ENCODE measurements around the gene WNT7B.

WNT7B gene

DNA sequence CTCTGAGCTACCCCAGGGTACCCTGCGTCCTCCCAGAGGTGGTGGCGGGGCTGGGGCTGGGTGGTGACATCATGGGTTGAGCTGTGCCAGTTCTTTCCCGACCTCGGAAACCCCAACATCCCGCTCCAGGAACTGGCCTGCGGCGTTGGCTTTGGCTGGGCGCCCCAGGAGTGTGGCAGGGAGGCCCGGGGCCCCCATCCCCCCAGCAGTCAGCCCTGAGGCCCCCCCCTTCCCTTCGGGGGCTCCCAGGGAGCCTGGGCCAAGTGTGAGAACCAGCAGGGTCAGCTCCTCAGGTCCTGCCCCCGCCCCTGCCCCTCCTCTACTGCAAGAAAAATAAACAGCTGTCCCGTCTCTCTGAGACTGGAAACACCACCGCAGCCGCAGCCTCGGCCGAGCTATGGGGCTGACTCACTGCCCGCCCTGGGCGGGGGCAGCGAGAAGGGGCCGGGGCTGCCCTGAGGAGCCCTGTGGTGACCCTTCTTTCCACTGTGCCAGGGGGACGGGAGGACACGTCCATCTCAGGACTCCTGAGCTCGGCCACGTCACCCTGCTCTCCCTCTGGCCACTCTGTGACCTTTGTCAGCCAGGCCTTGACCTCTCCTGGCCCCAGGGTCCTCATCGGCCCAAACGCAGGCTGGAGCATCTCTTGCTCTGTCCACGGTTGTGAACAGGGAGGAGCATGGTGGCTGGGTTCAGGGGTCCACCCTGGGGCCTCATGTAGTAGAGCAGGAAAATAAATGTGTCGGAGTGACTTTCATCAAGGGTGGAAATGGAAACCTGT, 73.4 kb downstream of the WNT7B start:
- DNase-seq = no peak

DNA sequence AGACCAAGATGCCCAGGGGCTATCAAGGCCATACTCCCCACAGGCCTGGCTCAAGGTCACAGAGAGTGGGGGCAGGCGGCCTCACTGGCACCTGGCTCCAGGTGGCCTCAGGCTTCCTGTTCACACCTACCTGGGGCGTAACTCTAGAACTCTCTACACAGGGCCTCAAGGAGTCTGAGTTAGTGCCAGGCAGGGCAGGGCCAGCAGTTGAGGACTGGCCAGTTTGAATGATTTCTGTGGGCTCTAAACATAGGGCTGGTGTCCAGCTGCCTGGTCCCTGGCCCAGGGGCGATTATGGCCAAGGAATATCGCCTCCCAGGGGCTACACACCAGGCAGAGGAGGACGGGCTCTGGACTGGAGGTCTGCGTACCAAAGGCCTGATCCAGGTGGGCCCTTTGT, 79.2 kb downstream of the WNT7B start:
- no peak for DNase-seq

DNA sequence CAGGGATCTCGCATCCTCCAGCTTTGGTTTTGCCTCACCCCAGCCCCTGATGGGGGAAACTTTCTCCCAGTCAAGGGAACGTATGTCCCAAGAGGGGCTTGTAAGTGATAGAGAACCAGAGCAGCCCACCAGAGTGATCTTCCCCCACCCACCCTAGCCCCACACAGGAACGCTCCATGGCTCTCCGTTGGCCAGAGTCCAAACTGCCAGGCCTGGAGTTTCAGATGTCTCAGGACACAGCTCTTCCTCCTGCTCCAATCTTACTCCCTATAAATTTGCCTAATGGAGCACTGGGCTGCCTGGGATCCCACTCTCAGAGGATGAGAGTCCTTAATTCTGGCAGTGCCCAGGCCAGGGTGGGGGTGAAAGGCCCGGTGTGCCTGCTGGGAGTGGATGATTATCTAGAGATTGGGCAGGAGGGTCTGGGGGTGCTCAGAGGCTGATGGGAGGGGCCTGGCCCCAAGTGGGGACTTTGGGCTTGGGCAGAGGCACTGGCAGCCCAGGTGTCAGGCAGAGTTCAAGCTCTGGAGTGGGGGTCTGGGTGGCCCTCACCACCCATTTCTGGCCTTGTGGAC, 79.9 kb downstream of the WNT7B start:
- no peak for DNase-seq

DNA sequence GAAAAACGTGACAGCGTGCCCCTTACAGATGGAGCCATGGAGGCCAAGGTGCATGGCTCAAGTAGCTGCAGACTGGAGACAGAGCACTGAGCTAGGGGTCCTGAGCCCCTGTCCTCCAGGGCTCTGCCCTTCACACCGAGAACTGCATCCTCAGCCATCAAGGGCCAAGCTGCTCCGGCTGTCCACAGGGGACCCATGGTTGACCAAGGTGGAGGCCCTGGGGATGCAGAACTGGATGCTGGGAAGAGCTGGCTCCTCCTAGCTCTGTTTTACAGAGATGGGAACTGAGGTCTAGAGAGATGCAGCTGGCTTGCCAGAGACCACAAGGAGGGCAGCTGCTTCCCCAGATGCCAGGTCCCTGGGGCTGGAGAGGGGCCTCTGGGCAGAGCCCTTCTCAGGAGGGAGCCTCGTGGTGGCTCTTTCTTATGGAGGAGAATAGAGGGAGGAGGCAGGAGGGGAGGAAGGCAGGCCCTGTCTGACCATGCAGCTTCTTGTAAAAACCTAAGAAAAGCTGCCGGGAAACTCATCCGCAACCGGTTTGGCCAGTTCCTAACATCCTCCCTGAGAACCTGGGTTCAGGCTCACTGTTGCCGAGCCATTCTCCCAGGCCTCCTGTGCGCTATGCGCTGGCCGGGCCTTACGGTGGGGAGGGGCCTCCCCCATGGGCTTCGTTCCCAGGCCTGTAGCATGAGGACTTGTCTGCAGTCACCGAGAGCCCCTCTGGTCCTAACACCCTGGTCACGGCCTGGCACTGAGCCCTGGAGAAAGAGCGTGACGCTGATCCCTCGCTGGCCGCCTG, 80.6 kb downstream of the WNT7B start:
- DNase-seq = no peak

DNA sequence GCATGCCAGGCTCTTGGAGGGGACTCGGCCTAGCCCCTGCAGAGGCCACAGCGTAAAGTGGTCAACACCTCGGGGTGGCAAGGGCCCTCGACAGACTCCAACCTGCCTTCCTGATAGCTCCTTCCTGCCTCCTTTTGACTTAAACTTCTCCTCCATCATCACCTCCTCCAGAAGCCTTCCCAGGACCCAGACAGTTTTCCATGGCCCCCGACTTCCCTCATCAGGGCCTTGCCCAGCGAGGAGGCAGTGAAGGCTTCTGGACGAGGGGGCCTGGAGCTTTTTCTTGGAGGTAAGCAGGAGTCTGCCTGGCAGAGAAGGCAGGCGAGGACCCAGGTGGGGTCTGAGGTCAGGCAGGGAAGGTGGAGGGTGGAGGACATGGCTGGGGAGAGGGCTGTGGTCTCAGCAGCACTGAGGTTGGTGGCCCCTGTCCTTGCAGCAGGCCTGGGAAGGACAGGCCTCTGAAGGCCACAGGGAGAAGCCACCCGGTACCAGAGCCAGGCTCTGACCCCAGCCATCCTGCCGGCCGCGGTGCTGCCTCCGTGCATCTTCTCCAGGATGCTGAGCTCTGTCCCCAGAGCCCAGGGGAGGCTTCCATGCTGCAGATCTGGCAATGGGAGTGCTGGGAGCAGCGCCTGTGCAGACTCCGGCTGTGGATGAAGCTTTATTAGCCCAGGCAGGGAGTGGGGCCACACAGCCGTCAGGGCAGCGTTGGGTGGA, 81.4 kb downstream of the WNT7B start:
- no peak for DNase-seq

DNA sequence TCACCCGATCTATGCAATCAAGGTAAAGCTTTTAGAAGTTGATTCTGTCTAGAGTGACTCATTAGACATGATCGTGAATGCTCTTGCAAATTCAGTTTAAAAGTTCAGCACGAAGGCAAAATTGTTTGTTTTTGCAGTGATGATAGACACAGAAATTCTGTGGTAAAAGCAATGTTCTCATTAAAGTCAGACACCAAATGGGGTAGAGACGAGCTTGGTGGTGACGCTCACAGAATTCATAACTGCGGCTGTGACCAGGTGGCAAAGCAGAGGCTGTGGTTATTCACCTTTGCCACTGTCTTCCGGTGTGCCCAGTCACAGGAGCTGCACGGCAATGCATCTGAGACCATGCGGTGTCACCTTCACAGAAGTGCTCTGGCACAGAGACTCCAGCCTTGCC, 83.4 kb downstream of the WNT7B start:
- DNase-seq = no peak

DNA sequence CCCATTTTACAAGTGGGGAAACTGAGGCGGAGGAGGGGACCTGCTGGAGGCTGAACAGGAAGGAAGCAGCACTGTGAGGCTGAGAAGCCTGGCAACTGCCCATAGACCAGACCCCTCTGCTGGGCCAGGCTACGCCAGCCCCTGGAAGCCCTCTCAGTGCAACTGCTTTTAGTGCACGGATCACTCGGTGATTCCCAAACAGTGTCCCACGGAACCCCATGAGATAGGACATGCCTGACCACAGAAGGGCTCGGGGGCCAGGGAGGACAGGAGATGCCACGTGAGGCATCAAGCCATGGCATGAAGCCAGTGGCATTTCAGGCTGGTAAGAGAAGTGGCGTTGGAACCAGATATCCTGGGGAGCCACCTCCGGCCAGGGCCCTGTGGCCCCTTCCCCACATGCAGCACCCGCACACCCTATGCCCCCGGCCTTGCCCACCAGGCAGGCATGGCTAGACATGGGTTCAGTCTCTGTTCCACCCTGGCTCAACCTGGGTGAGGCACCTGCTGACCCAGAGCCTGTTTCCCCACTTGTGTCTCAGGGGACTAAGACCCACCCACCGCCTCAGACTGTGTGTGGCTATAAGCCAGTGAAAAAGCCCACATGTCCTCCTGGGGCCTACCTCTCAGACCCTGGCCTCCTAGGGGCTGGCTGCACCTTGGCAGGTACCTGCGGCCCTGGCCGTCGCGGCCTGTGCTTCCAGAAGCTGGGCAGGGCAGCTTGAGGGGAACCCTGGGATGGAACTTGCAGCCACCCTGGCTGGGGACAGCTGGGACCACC, 84.1 kb downstream of the WNT7B start:
- DNase-seq = no peak

DNA sequence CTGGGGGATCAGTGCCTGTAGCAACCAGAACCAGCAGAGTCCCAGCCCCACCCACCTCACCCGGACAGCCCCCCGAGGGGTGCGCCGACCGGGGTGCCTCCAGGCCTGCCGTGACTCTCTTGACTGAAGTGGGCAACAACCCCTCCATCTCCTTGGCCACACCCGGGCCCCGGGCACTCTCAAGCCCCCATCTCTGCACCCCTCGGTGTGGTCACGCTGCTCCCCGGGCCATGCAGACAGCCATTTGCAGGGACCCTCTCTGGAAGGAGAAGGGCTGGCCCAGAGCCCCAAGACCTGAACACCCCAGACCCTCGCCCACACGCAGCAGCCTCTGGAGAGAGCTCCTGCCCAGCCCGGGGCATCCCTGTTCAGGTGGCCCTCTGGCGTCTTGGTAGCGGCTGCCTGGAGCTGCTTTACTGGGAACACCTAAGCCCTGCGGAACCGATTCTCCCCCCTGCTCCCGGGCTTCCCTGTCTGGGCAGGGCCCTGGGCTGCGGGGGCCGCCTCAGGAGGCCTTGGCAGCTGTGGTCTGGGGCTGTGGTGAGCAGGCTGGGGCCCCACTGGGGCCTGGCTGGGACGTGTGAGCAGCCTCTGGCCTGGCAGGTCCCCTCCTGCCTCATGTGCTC, 84.9 kb downstream of the WNT7B start:
- no peak for DNase-seq

DNA sequence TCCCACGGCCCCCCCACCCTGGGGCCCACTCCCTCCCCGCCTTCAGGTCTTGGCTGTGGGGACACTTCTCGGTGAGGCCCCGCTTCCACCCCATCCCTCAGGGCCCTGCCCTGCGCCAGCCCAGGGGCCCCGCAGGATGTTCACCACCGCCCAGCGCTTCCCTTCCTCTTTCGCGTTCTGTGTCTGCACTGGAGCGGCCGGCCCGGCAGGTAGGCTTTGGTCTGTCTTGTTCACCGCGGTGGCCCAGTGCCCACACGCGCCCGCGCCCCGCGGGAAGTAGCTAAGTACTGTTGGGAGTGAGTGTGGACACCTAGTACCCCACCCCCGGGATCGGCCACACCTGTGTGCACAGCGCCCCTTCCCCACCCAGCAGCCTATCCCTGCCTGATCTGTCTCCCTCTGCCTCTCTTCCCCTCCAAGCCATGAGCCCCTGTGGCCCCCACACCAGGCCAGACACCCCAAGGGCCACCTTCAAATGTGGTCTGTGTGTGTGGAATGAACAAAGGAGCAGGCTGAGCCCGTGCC, 85.4 kb downstream of the WNT7B start:
- DNase-seq = no peak

DNA sequence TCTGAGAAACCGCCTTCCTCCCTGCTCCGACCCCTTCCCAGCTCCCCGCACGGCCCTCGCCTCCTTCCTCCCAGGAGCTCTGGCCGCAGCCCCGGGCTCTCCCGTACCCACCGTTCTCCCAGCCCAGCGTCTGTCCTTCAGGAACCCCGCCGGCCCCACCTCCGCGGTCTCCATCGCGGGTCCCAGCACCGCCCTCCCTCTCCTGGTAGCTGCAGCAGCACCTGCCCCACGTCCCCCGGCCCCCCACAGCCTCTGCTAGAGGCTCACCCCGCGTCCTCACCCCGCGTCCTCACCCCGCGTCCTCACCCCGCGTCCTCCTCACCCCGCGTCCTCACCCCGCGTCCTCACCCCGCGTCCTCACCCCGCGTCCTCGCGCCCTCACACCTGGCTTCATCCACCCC, 85.9 kb downstream of the WNT7B start:
- DNase-seq = no peak

DNA sequence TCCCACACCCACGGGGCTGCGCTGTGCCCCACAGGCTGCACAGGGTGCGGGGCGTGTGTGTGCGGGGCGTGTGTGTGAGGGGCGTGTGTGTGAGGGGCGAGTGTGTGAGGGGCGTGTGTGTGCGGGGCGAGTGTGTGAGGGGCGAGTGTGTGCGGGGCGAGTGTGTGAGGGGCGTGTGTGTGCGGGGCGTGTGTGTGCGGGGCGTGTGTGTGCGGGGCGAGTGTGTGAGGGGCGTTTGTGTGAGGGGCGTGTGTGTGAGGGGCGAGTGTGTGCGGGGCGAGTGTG, 86.7 kb downstream of the WNT7B start:
- DNase-seq = no peak

DNA sequence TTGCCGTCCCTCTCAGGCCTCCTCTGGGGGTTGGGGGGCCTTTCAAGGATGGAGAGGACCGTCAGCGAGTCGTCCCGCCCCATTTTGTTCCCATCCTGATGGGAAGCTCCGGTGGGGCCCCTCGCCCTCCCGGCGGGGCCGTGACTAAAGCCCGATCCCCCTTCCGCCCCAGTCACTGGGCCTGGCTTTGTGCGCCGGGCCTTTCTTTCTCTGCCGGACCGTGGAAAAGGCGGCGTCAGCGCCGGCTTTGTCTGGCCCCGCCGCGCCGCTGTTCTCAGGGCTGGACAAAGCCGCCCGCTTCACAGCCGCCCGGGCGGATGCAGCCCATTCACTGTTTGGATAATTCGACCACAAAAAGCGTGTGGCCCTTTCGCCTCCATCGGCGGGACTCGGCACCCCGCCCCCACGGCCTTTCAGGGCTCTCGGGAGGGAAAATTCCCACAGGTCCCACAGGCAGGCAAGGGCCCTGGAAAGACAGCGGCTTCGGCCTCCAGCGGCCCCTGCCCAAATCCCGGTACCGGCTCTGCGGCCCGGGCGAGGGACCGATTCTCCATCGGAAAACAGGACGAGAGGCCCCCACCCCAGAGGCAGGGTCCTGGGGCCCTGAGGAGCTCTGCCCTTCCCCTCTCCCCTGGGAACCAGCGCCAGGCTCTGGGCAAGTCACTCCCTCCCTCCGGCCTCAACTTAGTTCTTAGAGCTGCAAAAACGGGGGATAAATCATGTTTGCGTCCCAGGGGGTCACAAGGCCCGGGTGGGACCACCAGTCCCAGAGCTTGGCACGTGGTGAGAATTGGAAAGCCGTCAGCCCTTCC, 87.2 kb downstream of the WNT7B start:
- no peak for DNase-seq

DNA sequence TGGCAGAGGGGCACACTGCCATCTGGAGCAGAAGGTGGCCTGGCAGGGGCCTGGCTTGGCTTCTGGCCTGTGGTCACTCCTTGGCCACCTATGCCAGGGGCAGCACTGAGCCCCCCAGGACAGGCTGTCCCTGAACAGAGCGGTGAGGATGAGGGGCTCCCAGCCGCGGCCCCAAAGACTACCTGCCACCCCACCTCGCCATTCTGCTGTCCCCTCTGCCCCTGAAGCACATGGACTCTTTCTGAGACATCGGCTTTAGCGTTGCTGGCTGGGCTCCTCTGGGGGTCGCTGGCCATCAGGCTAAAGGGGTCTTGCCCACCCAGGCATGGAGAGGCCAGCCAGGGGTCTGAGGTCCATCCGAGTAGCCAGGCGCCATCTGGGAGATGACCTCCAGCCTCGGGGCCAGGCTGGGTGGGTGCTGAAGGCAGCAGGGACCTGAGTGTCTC, 87.8 kb downstream of the WNT7B start:
- no peak for DNase-seq

DNA sequence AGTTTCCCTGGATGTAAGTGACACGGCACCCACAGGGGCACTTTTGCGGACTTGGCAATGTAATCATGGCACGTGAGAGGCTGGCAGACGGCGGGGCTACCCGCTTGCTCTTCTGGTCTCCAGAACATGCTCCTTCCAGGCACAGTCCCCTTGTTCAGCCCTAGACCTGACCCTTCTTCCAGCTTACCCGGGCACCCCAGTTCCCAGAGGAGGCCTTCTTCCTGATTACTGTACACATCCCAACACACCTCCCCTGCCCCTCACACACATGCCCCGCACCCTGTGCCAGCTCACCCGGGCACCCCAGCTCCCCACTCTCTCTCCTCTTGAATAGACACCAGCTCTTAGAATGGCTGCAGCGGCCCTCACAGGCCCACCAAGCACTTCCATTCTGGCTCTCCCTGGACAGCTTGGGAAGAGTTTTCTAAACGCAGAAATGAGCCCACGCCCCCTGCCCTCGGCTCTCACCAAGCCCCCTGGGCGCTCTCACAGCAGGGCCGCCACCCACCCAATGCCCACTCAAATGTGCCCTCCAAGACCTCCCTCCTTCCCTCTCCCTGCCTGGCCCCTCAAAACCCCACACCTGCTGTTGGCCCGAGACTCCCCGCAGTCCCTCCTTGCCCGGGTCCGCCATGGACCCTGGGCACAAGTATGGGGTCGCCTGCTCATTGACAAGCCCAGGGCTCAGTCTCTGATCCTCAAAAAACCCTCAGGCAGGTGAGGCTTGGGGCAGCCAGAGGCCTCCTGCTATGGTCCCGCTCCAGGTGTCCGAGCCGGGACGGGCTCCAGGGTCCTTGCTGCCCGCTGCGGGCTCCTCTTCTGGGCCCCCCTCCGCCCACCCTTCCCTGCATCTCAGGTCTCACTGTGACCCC, 88.5 kb downstream of the WNT7B start:
- DNase-seq = no peak

DNA sequence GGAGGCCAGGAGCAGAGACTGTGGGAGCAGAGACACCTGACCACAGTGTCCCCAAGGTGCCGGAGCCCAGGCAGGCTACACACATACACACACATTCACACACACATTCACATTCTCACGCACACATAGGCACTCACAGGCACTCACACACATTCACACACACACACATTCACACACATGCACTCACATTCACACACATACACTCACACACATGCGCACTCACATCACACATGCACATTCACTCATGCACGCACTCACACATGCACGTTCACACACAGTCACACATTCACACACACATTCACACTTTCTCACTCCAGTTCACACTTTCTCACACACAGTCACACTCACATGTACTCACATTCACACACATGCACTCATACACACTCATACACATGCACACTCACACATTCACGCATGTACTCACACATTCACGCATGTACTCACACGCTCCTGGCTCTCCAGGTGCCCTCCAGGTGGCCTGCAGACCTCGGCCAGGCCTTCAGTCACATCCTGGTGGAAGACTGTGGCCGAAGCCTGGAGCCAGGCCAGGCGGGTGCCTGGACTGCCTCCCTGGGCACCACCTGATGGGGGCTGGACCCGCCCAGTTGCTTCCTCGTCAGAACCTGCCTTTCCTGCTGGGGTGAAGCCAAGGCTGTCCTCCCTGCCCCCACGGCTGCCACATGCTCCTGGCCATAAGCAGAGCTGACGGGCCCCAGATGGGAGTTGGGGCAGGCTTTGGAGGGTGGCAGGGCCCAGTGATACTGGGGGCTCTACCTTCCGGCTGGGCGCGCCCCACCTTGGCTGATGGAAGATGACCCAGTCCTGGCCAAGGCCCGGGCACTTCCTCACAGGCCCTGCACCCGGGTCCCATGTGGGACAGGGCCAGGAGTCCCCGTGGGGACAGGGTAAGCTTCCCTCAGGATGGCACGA, 89.5 kb downstream of the WNT7B start:
- no peak for DNase-seq

DNA sequence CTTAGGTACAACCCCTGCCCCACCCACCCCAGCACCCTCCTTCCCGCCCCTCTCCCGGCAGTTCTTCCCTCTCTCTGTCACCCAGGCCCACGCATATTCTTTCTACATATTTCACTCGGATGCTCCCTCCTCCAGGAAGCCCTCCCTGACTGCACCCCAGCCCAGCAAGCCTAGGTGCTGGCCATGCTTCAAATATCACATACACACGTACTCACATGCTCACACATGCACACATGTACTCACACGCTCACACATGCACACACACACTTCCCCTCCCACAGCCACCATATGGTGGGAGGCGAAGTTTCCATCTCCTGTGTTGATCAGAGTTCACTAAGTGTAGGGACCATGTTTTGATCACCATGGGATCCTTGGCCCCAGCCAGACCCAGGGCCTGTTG, 90.4 kb downstream of the WNT7B start:
- no peak for DNase-seq

DNA sequence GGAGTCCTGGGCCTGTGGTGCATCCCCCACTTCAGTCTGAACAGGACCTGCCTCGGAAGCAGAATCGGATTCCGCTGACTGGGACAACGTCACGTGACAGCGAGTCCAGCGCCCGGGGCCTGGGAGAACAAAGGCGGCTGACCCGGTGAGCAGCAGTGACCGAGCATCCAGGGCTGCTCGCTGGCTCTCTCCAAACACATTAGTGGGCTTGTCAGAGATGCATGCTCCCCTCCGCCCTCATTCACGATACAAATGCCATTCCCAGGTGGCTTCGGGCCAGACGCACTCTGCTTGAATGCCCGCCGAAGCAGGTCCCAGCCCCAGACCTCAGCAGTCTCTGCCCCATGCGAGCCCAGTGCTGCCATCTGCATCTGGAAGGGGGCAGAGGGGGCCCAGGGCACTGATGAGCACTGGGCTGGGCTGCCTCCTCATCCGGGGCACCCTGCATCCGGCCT, 91.0 kb downstream of the WNT7B start:
- no peak for DNase-seq

DNA sequence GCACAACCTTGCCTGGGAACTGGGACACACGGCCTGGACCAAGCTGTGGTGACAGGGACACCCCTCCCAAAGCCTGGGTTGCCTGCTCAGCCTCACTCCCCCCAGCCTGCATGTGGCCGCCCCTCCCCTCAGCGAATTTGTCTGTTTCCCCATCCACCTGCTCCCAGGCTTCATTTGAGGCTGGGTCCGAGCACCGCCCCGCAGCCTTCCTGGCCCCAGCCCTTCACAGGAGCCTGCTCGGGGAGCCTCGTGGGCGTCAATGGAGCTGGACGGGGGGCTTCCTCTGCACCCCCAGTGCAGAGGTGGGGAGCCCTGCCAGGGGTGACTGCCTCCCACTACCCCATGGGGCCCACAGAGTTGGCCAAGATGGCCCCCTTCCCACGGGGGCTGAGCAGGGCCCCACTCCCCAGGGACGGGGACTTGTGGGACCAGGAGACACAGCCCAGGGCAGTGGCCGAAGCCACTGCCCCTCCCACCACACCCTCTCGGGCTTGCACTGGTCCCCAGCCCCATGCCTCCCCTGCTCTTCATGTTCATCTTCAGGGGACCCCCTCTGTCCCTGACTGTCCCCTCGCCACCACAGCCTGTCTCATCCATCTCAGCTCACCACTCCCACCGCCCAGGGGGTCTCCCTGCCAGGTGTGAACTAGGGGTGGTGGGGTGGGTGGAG, 91.7 kb downstream of the WNT7B start:
- DNase-seq = no peak

Measured in SW 1271 (cell line).